Activated effector memory CD4-positive, alpha-beta T cell treated with anti-CD3 and anti-CD28 coated beads, Interleukin-2, amount 50 U/mL, for 16 hours (primary cell): ENCODE data around the gene LYG1.
"Not testable (repeated sequence)": the region's sequence is repeated elsewhere in the genome, so short reads cannot be mapped to it uniquely, and the experiment has no call there.

ENCODE experiments used
- DNase-seq: peaks from one replicate; pipeline ENCODE4 v3.0.0-alpha.2; 2020

LYG1 gene

GRCh38 chr2:99301097-99301496 is at the start of gene LYG1:
LYG1 (minus strand) TSS chr2:99301197; CDS start chr2:99295670, 5,527 bp downstream.
- DNase-seq, result not testable (repeated sequence)

GRCh38 chr2:99350194-99350593 is 49.2 kb upstream of the LYG1 start:
- DNase-seq, result no peak

- no peak for DNase-seq
Observed at GRCh38 chr2:99348173-99348572, 47.2 kb upstream of the LYG1 start.

GRCh38 chr2:99346218-99346617 is 45.2 kb upstream of the LYG1 start:
- DNase-seq, result no peak

GRCh38 chr2:99345446-99345845 is 44.4 kb upstream of the LYG1 start:
- DNase-seq, result not testable (repeated sequence)

- DNase-seq, result no peak
Observed at GRCh38 chr2:99342536-99342935, 41.5 kb upstream of the LYG1 start.

GRCh38 chr2:99340669-99341236 is 39.8 kb upstream of the LYG1 start:
- no peak for DNase-seq

- DNase-seq, result no peak
Observed at GRCh38 chr2:99338029-99338585, 37.1 kb upstream of the LYG1 start.

GRCh38 chr2:99337113-99338028 is 36.4 kb upstream of the LYG1 start, which contains the start of gene EIF5B:
EIF5B (plus strand) TSS chr2:99337389; CDS start chr2:99337555, 166 bp downstream.
- peak; percentile 97 for DNase-seq

GRCh38 chr2:99336804-99337112 is 35.8 kb upstream of the LYG1 start:
- no peak for DNase-seq

GRCh38 chr2:99335911-99336803 is 35.2 kb upstream of the LYG1 start, which contains the start of gene TXNDC9:
TXNDC9 (minus strand) TSS chr2:99336333; CDS start chr2:99333210, 3,123 bp downstream.
- peak; percentile 99 for DNase-seq

GRCh38 chr2:99325384-99325783 is 24.4 kb upstream of the LYG1 start:
- no peak for DNase-seq

GRCh38 chr2:99317873-99318200 is 16.8 kb upstream of the LYG1 start:
- not testable (repeated sequence) for DNase-seq

GRCh38 chr2:99317161-99317872 is 16.3 kb upstream of the LYG1 start:
- DNase-seq, result no peak

GRCh38 chr2:99299580-99299979 is 1.4 kb downstream of the LYG1 start:
- DNase-seq, result no peak

GRCh38 chr2:99297994-99298393 is 3.0 kb downstream of the LYG1 start:
- no peak for DNase-seq

- no peak for DNase-seq
Observed at GRCh38 chr2:99285526-99285925, 15.5 kb downstream of the LYG1 start.

- no peak for DNase-seq
Observed at GRCh38 chr2:99279969-99280695, 20.9 kb downstream of the LYG1 start.

- no peak for DNase-seq
Observed at GRCh38 chr2:99278793-99279291, 22.2 kb downstream of the LYG1 start.

- DNase-seq, result not testable (repeated sequence)
Observed at GRCh38 chr2:99278195-99278765, 22.7 kb downstream of the LYG1 start.

GRCh38 chr2:99275882-99276281 is 25.1 kb downstream of the LYG1 start:
- no peak for DNase-seq
